Measurements from ENCODE around the gene HINFP. TPM values are rescaled to one million over a fixed set of nuclear protein-coding genes. Genes with fewer than 3 reads are reported as not detected.
A peak's percentile ranks its signal among the peaks of the same experiment; 100 is the strongest.

Gene HINFP
- total and polyA plus RNA-seq, 9 of the 15 experiments (the other 6 are each of a cell fraction or from before 2014, with no cell fraction given), result 13.8 to 34.1 (median 22.5) TPM

- TF ChIP-seq PBX2 (CRISPR knock-in tag; IDR thresholded peaks at IDR 0.05; ENCODE audit: low read depth), result no peak
- peak; percentile 47; the same call in 1 of the 2 replicates for TF ChIP-seq PBX2 (tag; conservative IDR thresholded peaks at IDR 0.05; ENCODE audit: low read depth)
- no peak; the same call in 1 of the 2 replicates for TF ChIP-seq NFE2 (IDR thresholded peaks at IDR 0.05; ENCODE audit: low read depth)
- TF ChIP-seq LEF1 (IDR thresholded peaks at IDR 0.05), result peak; percentile 77
- no peak for TF ChIP-seq NR2C1 (IDR thresholded peaks at IDR 0.05)
- TF ChIP-seq NR2C1 (tag; IDR thresholded peaks at IDR 0.05), result no peak
- TF ChIP-seq ZNF449 (CRISPR knock-in tag; IDR thresholded peaks at IDR 0.05), result no peak
- TF ChIP-seq FOXP1 (CRISPR knock-in tag; IDR thresholded peaks at IDR 0.05), result no peak
- no peak for TF ChIP-seq MTF1 (CRISPR knock-in tag; IDR thresholded peaks at IDR 0.05; ENCODE audit: borderline replicate concordance)
- no peak for TF ChIP-seq ZSCAN32 (CRISPR knock-in tag; IDR thresholded peaks at IDR 0.05)
- no peak for TF ChIP-seq POLR3A (IDR thresholded peaks at IDR 0.05; ENCODE audit: borderline replicate concordance, extremely low read depth, insufficient read depth, insufficient read length)
- peak in 1 of 2 experiments; percentile 75; a peak in 1 of 4 replicates for TF ChIP-seq ARNT (IDR thresholded peaks at IDR 0.05)
- peak; percentile 75 for TF ChIP-seq CEBPB (tag; IDR thresholded peaks at IDR 0.05)
- TF ChIP-seq ZNF444 (CRISPR knock-in tag; IDR thresholded peaks at IDR 0.05), result no peak
- no peak for TF ChIP-seq PTRF (tag; IDR thresholded peaks at IDR 0.05)
- peak; percentile 12 for TF ChIP-seq ELF1 (tag; IDR thresholded peaks at IDR 0.05)
- TF ChIP-seq HMG20B (CRISPR knock-in tag; IDR thresholded peaks at IDR 0.05), result no peak
- peak; percentile 50; the same call in 1 of the 2 replicates for TF ChIP-seq MBD2 (IDR thresholded peaks at IDR 0.05; ENCODE audit: borderline replicate concordance, low read depth)
- TF ChIP-seq SMARCB1 (IDR thresholded peaks at IDR 0.05; ENCODE audit: insufficient read length, low read depth), result no peak
- TF ChIP-seq EGR1 (conservative IDR thresholded peaks at IDR 0.05), result peak; percentile 63; the same call in 1 of the 2 replicates
- no peak for TF ChIP-seq CREBBP (IDR thresholded peaks at IDR 0.05; ENCODE audit: low read depth, low read length)
- no peak for TF ChIP-seq ZKSCAN3 (CRISPR knock-in tag; IDR thresholded peaks at IDR 0.05)
- no peak for TF ChIP-seq MYBL2 (IDR thresholded peaks at IDR 0.05; ENCODE audit: low read depth)
- TF ChIP-seq MYBL2 (CRISPR knock-in tag; IDR thresholded peaks at IDR 0.05; ENCODE audit: borderline replicate concordance), result no peak
- no peak for TF ChIP-seq RBM34 (IDR thresholded peaks at IDR 0.05; ENCODE audit: borderline replicate concordance, insufficient read depth, low read length)
- peak; percentile 12 for TF ChIP-seq SAP30 (IDR thresholded peaks at IDR 0.05; ENCODE audit: borderline replicate concordance, insufficient read depth, low read depth, low read length, poor library complexity, severe bottlenecking)
These were observed 14.5 kb upstream of the HINFP start, which contains the start of gene C2CD2L (continued) for GRCh38 chr11:119106564-119107537.
